ENCODE measurements around the gene ADAP1. TPM values are rescaled to one million over a fixed set of nuclear protein-coding genes. Genes with fewer than 3 reads are reported as not detected.

Gene ADAP1
- polyA plus RNA-seq, 1 experiment, result 5.1 TPM

- POLR2A ChIA-PET, result interaction anchor here (0.7 kb wide), 1 partner anchor 241 kb away, joined by 6 read pairs; no protein-coding TSS in a partner anchor
- Histone ChIP-seq H3K4me3 (ENCODE audit: low read depth, low read length) (no peak overlapping the region), H3K27me3 (ENCODE audit: control insufficient read depth, insufficient read depth, low read length) (no peaks in the 10 kb centered on the region), H3K36me3 (ENCODE audit: control insufficient read depth, insufficient read depth, low read length) (no peaks in the 10 kb centered on the region)
- DNase-seq (ENCODE audit: low read depth), result no peak
- CTCF ChIA-PET, result no interaction called here
- no peak for TF ChIP-seq CTCF (IDR thresholded peaks at IDR 0.05; ENCODE audit: insufficient read depth, low read depth, low read length)
These were observed 35.4 kb downstream of the ADAP1 start for GRCh38 chr7:919114-919442.

- POLR2A ChIA-PET, result interaction anchor here (0.7 kb wide), 1 partner anchor 242 kb away, joined by 6 read pairs; no protein-coding TSS in a partner anchor
- H3K4me3 ChIP-seq (ENCODE audit: low read depth, low read length), result no peak overlapping the region
These were observed 35.9 kb downstream of the ADAP1 start for GRCh38 chr7:918441-919113.

GRCh38 chr7:918118-918425 lies 36.4 kb downstream of the ADAP1 start:
- DNase-seq (ENCODE audit: low read depth), result no peak
- ChIA-PET POLR2A (no interaction called here), CTCF (interaction anchor here (0.8 kb wide), 1 partner anchor 8 kb away, joined by 3 read pairs; no protein-coding TSS in a partner anchor)
- Histone ChIP-seq H3K4me3 (ENCODE audit: low read depth, low read length) (no peak overlapping the region), H3K36me3 (ENCODE audit: control insufficient read depth, insufficient read depth, low read length) (no peaks in the 10 kb centered on the region), H3K27me3 (ENCODE audit: control insufficient read depth, insufficient read depth, low read length) (no peaks in the 10 kb centered on the region)
- TF ChIP-seq CTCF (IDR thresholded peaks at IDR 0.05; ENCODE audit: insufficient read depth, low read depth, low read length), result no peak

More at GRCh38 chr7:918441-919113, 35.9 kb downstream of the ADAP1 start:
- no peaks in the 10 kb centered on the region for H3K36me3 ChIP-seq (ENCODE audit: control insufficient read depth, insufficient read depth, low read length)
- no peaks in the 10 kb centered on the region for H3K27me3 ChIP-seq (ENCODE audit: control insufficient read depth, insufficient read depth, low read length)
- TF ChIP-seq CTCF (IDR thresholded peaks at IDR 0.05; ENCODE audit: insufficient read depth, low read depth, low read length), result no peak
- DNase-seq (ENCODE audit: low read depth), result no peak
- CTCF ChIA-PET, result interaction anchor here (0.8 kb wide), 1 partner anchor 9 kb away, joined by 3 read pairs; no protein-coding TSS in a partner anchor

GRCh38 chr7:917255-918117 lies 37.0 kb downstream of the ADAP1 start:
- Histone ChIP-seq H3K27me3 (ENCODE audit: control insufficient read depth, insufficient read depth, low read length) (no peaks in the 10 kb centered on the region), H3K4me3 (ENCODE audit: low read depth, low read length) (no peak overlapping the region), H3K36me3 (ENCODE audit: control insufficient read depth, insufficient read depth, low read length) (no peaks in the 10 kb centered on the region)
- no peak for TF ChIP-seq CTCF (IDR thresholded peaks at IDR 0.05; ENCODE audit: insufficient read depth, low read depth, low read length)
- POLR2A ChIA-PET, result no interaction called here
- CTCF ChIA-PET, result no interaction called here
- DNase-seq (ENCODE audit: low read depth), result no peak

- Histone ChIP-seq H3K36me3 (ENCODE audit: control insufficient read depth, insufficient read depth, low read length) (no peaks in the 10 kb centered on the region), H3K4me3 (ENCODE audit: low read depth, low read length) (no peak overlapping the region), H3K27me3 (ENCODE audit: control insufficient read depth, insufficient read depth, low read length) (no peaks in the 10 kb centered on the region)
- ChIA-PET CTCF (no interaction called here), POLR2A (no interaction called here)
- DNase-seq (ENCODE audit: low read depth), result no peak
- no peak for TF ChIP-seq CTCF (IDR thresholded peaks at IDR 0.05; ENCODE audit: insufficient read depth, low read depth, low read length)
These were observed 38.1 kb downstream of the ADAP1 start for GRCh38 chr7:916291-916941.
